Natural killer cell (primary cell): ENCODE measurements around the gene TICAM1. TPM values are rescaled to one million over a fixed set of nuclear protein-coding genes. Genes with fewer than 3 reads are reported as not detected.
A peak's percentile ranks its signal among the peaks of the same experiment; 100 is the strongest.

Experiments
- ATAC-seq, 3 donors: fragments of 150-1000 bp in 2 of 3; fragments of 200-7000 bp in 1 of 3; cut with Tn5 transposase; 1 replicate in 1 of 3; 2 replicates in 2 of 3; pipeline ENCODE4 v1.10.0; 2021; ENCODE audit warnings: mild to moderate bottlenecking in 2 of 3, moderate library complexity in 2 of 3
- DNase-seq, 2 donors: peaks; one replicate each; pipeline versions ENCODE4 v3.0.0 to v3.0.0-alpha.2; 2013 to 2021; ENCODE audit warnings: mixed read lengths in 1 of 2
- H3K27ac ChIP-seq: one replicate; pipeline ENCODE4 v1.5.1; 2013; ENCODE audit warnings: mild to moderate bottlenecking, low read length
- H3K27me3 ChIP-seq: one replicate; pipeline ENCODE4 v1.6.1; 2013; ENCODE audit warnings: low read length; ENCODE audit not compliant: control insufficient read depth, insufficient read depth
- H3K36me3 ChIP-seq: one replicate; pipeline ENCODE4 v1.6.1; 2013; ENCODE audit warnings: low read length; ENCODE audit not compliant: control insufficient read depth, insufficient read depth
- H3K4me1 ChIP-seq: one replicate; pipeline ENCODE4 v1.6.1; 2013; ENCODE audit warnings: low read length; ENCODE audit not compliant: control insufficient read depth, insufficient read depth
- H3K4me3 ChIP-seq: one replicate; pipeline ENCODE4 v1.5.1; 2013; ENCODE audit warnings: low read length
- H3K9me3 ChIP-seq: one replicate; pipeline ENCODE4 v1.6.1; 2013; ENCODE audit warnings: low read length; ENCODE audit not compliant: control insufficient read depth, insufficient read depth
- H3K27ac Mint-ChIP-seq, 2 donors: one replicate each; pipeline ENCODE4 v1.8.0; 2022; ENCODE audit warnings: mild to moderate bottlenecking in 2 of 2, mixed read lengths in 2 of 2, moderate library complexity in 1 of 2
- H3K27me3 Mint-ChIP-seq, 2 donors: one replicate each; pipeline ENCODE4 v1.8.0; 2022; ENCODE audit warnings: low read depth in 2 of 2, mixed read lengths in 2 of 2
- H3K36me3 Mint-ChIP-seq: one replicate; pipeline ENCODE4 v1.8.0; 2022; ENCODE audit warnings: mixed read lengths
- H3K4me1 Mint-ChIP-seq, 2 donors: one replicate each; pipeline ENCODE4 v1.8.0; 2022; ENCODE audit warnings: mixed read lengths in 2 of 2
- H3K4me3 Mint-ChIP-seq: one replicate; pipeline ENCODE4 v1.8.0; 2022; ENCODE audit warnings: mild to moderate bottlenecking, moderate library complexity, mixed read lengths
- H3K9me3 Mint-ChIP-seq, 2 donors: one replicate each; pipeline ENCODE4 v1.8.0; 2022; ENCODE audit warnings: mixed read lengths in 2 of 2
- WGBS: methylation state at CpG from one replicate; pipeline ENCODE4 v1.1.7; 2013; ENCODE audit warnings: missing lambda C conversion rate; ENCODE audit not compliant: insufficient coverage; 5-methylcytosine and 5-hydroxymethylcytosine counted together
- intact Hi-C: fragments of 100-400 bp; cut with micrococcal nuclease; formaldehyde crosslinking; loops from one replicate; pipeline ENCODE4 v1.14.2; 2022
- total RNA-seq, 4 donors: library from RNA; stranded (reverse); fragments of 120-200 nt in 1 of 4; gene quantifications; one replicate each; pipeline versions ENCODE4 v1.2.3 to v1.2.4, GENCODE V29; 2013 to 2022
- TF ChIP-seq, protein P1 (sequence below): fragments of 200-600 bp; IDR thresholded peaks from one replicate; pipeline ENCODE4 v1.8.0; 2022; ENCODE audit warnings: antibody characterized with exemption

Gene TICAM1
- total RNA-seq, 3 donors from 2014 or later (not counting 1 experiment from before 2014, with no cell fraction given): 22.6 to 24.8 (median 22.7) TPM

DNA sequence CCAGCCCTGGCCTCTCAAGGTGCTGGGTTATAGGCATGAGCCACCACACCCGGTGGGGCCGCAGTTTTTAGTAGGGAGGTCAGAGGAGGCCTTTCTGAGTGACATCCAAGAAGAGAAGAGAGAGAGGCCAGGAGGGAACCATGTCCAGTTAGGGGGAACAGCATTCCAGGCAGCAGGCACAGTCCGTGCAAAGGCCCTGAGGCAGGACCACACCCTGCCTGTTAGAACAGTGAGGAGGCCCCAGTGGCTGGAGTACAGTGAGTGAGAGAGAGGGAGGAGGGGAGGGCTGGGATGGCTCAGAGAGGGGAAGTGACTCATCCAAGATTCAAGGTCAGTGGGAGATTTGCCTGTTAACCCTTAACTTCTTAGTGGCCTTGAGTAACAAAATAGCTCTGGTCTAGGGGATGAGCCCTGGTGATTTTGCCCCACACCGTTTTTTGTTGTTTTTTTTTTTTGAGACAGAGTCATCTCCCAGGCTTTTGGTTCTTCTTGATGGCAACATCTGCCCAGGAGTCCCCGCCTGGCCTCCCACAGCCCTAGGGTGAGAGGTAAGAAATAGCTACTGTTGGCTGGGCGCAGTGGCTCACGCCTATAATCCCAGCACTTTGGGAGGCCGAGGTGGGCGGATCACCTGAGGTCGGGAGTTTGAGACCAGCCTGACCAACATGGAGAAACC is 38.7 kb upstream of the TICAM1 start:
- ATAC-seq (no peak), DNase-seq (no peak)
- no peak overlapping the region for H3K27ac ChIP-seq
- Mint-ChIP-seq H3K4me1 (peaks cover 6 to 13% of the 10 kb centered on the region in 2 donors), H3K27ac (no peak overlapping the region), H3K9me3 (no peaks in the 10 kb centered on the region), H3K4me3 (peak overlapping the region; percentile 4), H3K36me3 (no peaks in the 10 kb centered on the region), H3K27me3 (no peaks in the 10 kb centered on the region)
- no peaks in the 10 kb centered on the region for H3K36me3 ChIP-seq
- peaks cover 24% of the 10 kb centered on the region for H3K4me1 ChIP-seq
- no peaks in the 10 kb centered on the region for H3K9me3 ChIP-seq
- WGBS: 81% methylated on average over 10 of the region's 10 CpGs
- intact Hi-C loops: no loop called here
- TF ChIP-seq, protein P1, sequence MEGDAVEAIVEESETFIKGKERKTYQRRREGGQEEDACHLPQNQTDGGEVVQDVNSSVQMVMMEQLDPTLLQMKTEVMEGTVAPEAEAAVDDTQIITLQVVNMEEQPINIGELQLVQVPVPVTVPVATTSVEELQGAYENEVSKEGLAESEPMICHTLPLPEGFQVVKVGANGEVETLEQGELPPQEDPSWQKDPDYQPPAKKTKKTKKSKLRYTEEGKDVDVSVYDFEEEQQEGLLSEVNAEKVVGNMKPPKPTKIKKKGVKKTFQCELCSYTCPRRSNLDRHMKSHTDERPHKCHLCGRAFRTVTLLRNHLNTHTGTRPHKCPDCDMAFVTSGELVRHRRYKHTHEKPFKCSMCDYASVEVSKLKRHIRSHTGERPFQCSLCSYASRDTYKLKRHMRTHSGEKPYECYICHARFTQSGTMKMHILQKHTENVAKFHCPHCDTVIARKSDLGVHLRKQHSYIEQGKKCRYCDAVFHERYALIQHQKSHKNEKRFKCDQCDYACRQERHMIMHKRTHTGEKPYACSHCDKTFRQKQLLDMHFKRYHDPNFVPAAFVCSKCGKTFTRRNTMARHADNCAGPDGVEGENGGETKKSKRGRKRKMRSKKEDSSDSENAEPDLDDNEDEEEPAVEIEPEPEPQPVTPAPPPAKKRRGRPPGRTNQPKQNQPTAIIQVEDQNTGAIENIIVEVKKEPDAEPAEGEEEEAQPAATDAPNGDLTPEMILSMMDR: no peak
- H3K4me3 ChIP-seq: no peak overlapping the region
- H3K27me3 ChIP-seq: no peaks in the 10 kb centered on the region

DNA sequence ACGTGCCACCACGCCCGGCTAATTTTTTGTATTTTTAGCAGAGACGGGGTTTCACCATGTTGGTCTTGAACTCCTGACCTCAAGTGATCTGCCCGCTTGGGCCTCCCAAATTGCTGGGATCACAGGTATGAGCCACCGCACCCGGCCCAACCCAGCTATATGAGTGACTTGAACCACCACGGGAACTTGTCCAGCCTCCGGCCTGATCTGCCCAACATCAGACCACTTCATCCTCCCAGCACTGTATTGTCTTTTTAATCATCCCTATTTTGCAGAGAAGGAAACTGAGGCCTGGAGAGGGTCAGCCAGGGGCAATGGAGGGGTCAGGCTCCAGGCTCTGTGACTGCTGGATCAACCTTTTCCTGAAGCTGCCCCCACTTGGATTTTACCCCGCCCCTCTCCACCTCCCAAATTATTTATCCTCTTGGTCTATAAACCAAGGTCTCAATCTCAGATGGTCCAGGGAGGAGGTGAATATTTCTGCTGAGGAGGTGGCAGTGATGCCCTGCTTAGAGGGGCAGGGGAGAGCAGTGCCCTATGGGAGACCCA is 36.8 kb upstream of the TICAM1 start:
- H3K4me1 Mint-ChIP-seq: peaks cover 6 to 13% of the 10 kb centered on the region in 2 donors
- ATAC-seq: no peak
- Histone ChIP-seq H3K9me3 (no peaks in the 10 kb centered on the region), H3K27ac (no peak overlapping the region), H3K4me3 (no peak overlapping the region), H3K27me3 (no peaks in the 10 kb centered on the region), H3K4me1 (peaks cover 26% of the 10 kb centered on the region), H3K36me3 (no peaks in the 10 kb centered on the region)
- DNase-seq: no peak
- intact Hi-C loops: no loop called here
- no peaks in the 10 kb centered on the region for H3K27me3 Mint-ChIP-seq
- peak overlapping the region; percentile 69 to 73 for H3K27ac Mint-ChIP-seq
- WGBS: 80% methylated on average over 9 of the region's 10 CpGs
- TF ChIP-seq, protein P1: no peak
- H3K9me3 Mint-ChIP-seq: no peaks in the 10 kb centered on the region
- H3K4me3 Mint-ChIP-seq: peak overlapping the region; percentile 81
- H3K36me3 Mint-ChIP-seq: no peaks in the 10 kb centered on the region

DNA sequence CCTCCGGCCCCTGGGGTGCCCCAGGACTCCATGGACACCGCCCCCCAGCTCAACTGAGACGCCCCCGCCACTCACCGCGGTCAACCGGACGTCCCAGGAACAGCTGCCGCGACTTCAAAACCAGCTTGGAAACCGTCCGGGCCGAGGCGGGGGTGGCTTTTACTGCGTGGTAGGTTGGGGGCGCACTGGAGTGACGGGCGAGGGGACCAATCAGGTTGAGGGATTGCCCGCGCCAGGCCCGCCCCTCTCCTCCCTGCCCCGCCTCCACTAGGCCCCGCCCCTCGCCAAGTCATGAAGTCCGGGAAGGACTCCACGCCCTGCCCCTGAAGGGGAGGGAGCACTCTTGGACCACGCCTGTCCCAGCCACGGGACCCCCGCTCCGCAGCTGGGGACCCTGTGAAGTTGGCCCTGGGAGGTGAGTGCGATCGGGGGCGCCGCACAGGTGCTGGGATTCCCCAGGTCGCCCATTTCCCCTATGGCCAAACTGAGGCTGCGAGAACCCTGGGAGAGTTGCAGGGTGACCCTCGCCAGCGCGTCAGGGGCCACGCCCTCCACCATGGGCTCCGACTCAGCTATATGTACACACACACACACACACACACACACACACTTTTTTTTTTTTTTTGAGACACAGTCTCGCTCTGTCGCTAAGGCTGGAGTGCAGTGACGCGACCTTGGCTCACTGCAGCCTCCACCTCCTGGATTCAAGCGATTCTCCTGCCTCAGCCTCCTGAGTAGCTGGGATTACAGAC is 36.2 kb upstream of the TICAM1 start, which contains the start of gene PLIN3:
Gene PLIN3 (minus strand): TSS at position 134 of the 752 bp plus-strand sequence. CDS start 6,273 bp downstream, outside the sequence.
- peak; percentile 95 to 97 (median 96) for ATAC-seq
- H3K36me3 Mint-ChIP-seq: no peaks in the 10 kb centered on the region
- peak within 1 kb of the TSS; percentile 81 for H3K4me3 Mint-ChIP-seq
- 5% methylated on average over 46 of the region's 46 CpGs for WGBS
- Histone ChIP-seq H3K4me1 (peaks cover 26% of the 10 kb centered on the region), H3K36me3 (no peaks in the 10 kb centered on the region), H3K27me3 (no peaks in the 10 kb centered on the region), H3K9me3 (no peaks in the 10 kb centered on the region), H3K4me3 (peak within 1 kb of the TSS; percentile 75), H3K27ac (peak within 1 kb of the TSS; percentile 53)
- TF ChIP-seq, protein P1: no peak
- DNase-seq: peak; percentile 89 to 92
- no peaks in the 10 kb centered on the region for H3K27me3 Mint-ChIP-seq
- peak within 1 kb of the TSS; percentile 69 to 73 for H3K27ac Mint-ChIP-seq
- intact Hi-C loops: no loop called here
- H3K4me1 Mint-ChIP-seq: peaks cover 6 to 11% of the 10 kb centered on the region in 2 donors
- no peaks in the 10 kb centered on the region for H3K9me3 Mint-ChIP-seq
